Neural cell (in vitro differentiated cells): ENCODE results near the gene TMEM184C.

Source experiments
- EZH2 ChIP-seq: fragments of 200-600, 300-800 bp; shearing (Covaris generic), sonication (generic); IDR thresholded peaks from 2 replicates; pipeline ENCODE4 v1.6.1; 2014; ENCODE audit warnings: antibody characterized with exemption, low read length, borderline replicate concordance, mild to moderate bottlenecking; ENCODE audit not compliant: insufficient read depth, poor library complexity, severe bottlenecking
- MXI1 ChIP-seq: fragments of 450-650 bp; conservative IDR thresholded peaks from 2 replicates; pipeline ENCODE4 v1.6.1; 2014; ENCODE audit warnings: antibody characterized with exemption, mild to moderate bottlenecking; ENCODE audit not compliant: poor library complexity, severe bottlenecking
- POLR2AphosphoS5 ChIP-seq: IDR thresholded peaks from 2 replicates; pipeline ENCODE4 v1.6.1; 2012
- RAD21 ChIP-seq: fragments of 450-650 bp; conservative IDR thresholded peaks from 2 replicates; pipeline ENCODE4 v1.6.1; 2014; ENCODE audit warnings: antibody characterized with exemption, mild to moderate bottlenecking, moderate library complexity
- SMC3 ChIP-seq: fragments of 450-650 bp; conservative IDR thresholded peaks from 2 replicates; pipeline ENCODE4 v1.6.1; 2014; ENCODE audit warnings: antibody characterized with exemption, mild to moderate bottlenecking, moderate library complexity; ENCODE audit not compliant: poor library complexity
- TF ChIP-seq, protein P1 (sequence below): IDR thresholded peaks from 2 replicates; pipeline ENCODE4 v1.6.1; 2012; ENCODE audit warnings: borderline replicate concordance
- TF ChIP-seq, protein P2 (sequence below): fragments of 450-650 bp; IDR thresholded peaks from 2 replicates; pipeline ENCODE4 v1.5.1; 2014; ENCODE audit warnings: antibody characterized with exemption, mild to moderate bottlenecking, moderate library complexity; ENCODE audit not compliant: poor library complexity, severe bottlenecking

DNA sequence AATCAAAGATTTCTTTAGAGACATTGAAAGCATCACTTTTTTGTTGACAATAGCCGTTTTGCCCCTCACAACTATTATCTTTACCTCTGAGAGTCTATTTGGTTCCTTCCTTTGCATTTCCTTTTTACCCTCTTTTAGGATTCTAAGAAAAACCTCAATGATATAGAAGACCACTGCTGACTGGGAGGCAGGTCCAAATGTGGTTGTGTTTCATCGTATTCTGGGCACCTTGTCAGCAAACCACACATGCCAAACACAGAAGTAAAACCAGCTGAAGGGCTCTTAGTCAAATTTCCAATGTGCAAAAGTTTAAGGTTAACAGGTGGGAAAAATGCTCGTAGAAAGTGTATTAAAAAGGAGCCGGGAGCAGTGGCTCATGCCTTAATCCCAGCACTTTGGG is 71.9 kb downstream of the TMEM184C start:
- TF ChIP-seq, protein P1, sequence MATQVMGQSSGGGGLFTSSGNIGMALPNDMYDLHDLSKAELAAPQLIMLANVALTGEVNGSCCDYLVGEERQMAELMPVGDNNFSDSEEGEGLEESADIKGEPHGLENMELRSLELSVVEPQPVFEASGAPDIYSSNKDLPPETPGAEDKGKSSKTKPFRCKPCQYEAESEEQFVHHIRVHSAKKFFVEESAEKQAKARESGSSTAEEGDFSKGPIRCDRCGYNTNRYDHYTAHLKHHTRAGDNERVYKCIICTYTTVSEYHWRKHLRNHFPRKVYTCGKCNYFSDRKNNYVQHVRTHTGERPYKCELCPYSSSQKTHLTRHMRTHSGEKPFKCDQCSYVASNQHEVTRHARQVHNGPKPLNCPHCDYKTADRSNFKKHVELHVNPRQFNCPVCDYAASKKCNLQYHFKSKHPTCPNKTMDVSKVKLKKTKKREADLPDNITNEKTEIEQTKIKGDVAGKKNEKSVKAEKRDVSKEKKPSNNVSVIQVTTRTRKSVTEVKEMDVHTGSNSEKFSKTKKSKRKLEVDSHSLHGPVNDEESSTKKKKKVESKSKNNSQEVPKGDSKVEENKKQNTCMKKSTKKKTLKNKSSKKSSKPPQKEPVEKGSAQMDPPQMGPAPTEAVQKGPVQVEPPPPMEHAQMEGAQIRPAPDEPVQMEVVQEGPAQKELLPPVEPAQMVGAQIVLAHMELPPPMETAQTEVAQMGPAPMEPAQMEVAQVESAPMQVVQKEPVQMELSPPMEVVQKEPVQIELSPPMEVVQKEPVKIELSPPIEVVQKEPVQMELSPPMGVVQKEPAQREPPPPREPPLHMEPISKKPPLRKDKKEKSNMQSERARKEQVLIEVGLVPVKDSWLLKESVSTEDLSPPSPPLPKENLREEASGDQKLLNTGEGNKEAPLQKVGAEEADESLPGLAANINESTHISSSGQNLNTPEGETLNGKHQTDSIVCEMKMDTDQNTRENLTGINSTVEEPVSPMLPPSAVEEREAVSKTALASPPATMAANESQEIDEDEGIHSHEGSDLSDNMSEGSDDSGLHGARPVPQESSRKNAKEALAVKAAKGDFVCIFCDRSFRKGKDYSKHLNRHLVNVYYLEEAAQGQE: no peak
- TF ChIP-seq, protein P2, sequence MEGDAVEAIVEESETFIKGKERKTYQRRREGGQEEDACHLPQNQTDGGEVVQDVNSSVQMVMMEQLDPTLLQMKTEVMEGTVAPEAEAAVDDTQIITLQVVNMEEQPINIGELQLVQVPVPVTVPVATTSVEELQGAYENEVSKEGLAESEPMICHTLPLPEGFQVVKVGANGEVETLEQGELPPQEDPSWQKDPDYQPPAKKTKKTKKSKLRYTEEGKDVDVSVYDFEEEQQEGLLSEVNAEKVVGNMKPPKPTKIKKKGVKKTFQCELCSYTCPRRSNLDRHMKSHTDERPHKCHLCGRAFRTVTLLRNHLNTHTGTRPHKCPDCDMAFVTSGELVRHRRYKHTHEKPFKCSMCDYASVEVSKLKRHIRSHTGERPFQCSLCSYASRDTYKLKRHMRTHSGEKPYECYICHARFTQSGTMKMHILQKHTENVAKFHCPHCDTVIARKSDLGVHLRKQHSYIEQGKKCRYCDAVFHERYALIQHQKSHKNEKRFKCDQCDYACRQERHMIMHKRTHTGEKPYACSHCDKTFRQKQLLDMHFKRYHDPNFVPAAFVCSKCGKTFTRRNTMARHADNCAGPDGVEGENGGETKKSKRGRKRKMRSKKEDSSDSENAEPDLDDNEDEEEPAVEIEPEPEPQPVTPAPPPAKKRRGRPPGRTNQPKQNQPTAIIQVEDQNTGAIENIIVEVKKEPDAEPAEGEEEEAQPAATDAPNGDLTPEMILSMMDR: no peak
- TF ChIP-seq EZH2 (no peak), POLR2AphosphoS5 (no peak), SMC3 (no peak), MXI1 (no peak), RAD21 (no peak)
